ENCODE measurements around the gene ABI2.
"Not testable (repeated sequence)": the region's sequence is repeated elsewhere in the genome, so short reads cannot be mapped to it uniquely, and the experiment has no call there.

Gene ABI2

DNA sequence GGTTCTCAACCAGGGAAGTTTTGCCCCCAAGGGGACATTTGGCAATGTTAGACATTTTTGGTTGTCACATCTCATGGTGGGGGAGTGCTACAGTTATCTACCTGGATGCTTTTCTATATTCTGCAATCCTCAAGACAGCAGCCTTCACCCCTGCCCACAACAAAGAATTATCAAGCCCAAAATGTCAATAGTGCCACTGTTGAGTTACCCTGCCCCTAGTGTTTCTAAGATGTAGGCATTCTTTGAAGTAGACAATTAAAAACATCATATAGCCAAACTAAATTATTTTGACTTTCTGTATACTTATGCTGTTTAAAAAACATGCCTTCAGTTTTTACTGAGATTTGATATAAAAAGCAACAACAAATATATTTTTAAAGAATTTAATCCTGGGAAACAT lies 48.0 kb downstream of the ABI2 start:
- no peak for DNase-seq (ENCODE audit: low read depth)
- peak; percentile 5 for TF ChIP-seq CTCF (conservative IDR thresholded peaks at IDR 0.05; ENCODE audit: control insufficient read depth, insufficient read depth, low read depth, low read length)
- no peak overlapping the region for H3K4me3 ChIP-seq (ENCODE audit: control insufficient read depth, low read depth, low read length)

GRCh38 chr2:203379156-203379555 lies 51.0 kb downstream of the ABI2 start:
- H3K4me3 ChIP-seq (ENCODE audit: control insufficient read depth, low read depth, low read length) = no peak overlapping the region
- DNase-seq (ENCODE audit: low read depth) = no peak
- no peak for TF ChIP-seq CTCF (conservative IDR thresholded peaks at IDR 0.05; ENCODE audit: control insufficient read depth, insufficient read depth, low read depth, low read length)

DNA sequence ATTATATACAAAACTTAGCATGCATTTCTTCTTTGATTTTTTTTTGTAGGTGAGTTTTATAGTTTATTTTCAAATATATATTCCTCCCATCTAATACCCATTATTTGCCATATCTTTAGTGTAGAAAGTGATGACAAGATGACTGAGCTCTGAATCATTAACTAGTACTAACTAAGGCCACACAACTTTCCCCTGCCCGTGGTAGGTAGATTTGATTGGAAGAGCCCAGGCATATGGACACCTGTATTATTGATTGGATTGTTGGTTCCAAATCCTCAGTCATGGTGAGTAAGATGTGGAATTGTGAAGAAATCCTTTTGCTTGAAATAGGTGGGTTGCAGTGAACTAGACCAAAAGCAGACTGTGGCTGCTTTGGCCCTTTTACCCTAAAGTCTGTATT lies 54.8 kb downstream of the ABI2 start:
- TF ChIP-seq CTCF (conservative IDR thresholded peaks at IDR 0.05; ENCODE audit: control insufficient read depth, insufficient read depth, low read depth, low read length) = no peak
- no peak for DNase-seq (ENCODE audit: low read depth)

DNA sequence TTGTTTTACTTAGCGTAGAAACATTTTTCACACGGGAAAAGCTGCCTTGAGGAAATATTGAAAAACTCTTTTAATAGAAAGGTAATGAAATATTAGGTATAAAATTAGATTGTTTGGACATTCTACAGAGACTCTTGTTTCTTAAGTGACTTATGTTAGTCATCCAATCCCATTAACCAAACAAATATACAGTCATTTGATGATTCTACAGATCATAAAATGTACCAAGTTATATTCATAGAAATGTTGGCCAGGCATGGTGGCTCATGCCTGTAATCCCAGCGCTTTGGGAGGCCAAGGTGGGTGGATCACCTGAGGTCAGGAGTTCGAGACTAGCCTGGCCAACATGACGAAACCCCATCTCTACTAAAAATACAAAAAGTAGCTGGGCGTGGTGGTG lies 60.0 kb downstream of the ABI2 start:
- not testable (repeated sequence) for H3K4me3 ChIP-seq (ENCODE audit: control insufficient read depth, low read depth, low read length); DNase-seq (ENCODE audit: low read depth)

More for the DNA sequence above, 54.8 kb downstream of the ABI2 start:
- no peak overlapping the region for H3K4me3 ChIP-seq (ENCODE audit: control insufficient read depth, low read depth, low read length)

DNA sequence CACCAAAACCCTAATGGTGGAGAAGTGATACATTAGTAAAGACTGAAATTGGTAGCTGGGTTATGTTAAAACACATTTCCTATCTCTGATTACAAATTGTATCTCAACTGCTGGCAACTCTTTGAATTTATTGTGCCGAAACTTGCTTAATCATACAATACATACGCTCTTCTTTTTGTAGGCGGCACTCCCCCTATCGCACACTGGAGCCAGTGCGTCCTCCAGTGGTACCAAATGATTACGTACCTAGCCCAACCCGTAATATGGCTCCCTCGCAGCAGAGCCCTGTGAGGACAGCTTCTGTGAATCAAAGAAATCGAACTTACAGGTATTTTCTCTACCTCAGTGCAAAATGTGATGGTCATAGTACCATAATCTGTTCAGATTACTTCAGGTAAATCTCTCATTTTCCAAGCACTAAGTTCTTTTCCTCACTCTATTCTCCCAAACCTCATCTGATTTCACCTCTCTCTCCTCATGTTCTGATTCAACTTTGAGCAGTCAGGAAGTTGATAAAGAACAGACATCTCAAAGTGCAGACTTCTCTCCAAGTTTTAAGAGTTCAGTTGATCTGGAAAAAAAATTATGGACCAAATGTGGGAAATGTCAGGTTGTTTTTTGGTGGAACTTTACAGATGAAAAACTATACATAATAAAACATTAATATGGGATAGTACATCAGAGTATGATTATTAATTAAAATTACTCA lies 66.5 kb downstream of the ABI2 start:
- TF ChIP-seq CTCF (conservative IDR thresholded peaks at IDR 0.05; ENCODE audit: control insufficient read depth, insufficient read depth, low read depth, low read length) = peak; percentile 7

DNA sequence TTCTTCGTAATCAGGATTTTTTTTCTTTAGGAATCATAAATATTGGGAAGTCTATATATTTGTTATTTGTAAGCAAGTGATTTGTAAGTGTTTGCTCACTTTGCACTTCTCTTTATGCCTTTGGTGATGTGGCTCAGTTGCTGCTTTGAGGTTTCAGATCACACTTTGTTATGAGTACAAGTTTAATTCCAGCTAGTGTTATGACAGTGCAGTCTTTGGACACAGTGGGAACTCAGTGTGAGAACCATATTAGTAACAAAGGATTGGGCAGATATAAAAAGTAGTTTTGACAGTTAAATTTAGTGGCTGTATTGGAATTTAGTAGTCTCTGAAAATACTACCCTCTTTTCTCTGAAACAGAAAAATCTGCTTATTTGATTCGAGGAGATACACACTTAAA lies 67.7 kb downstream of the ABI2 start:
- no peak for TF ChIP-seq CTCF (conservative IDR thresholded peaks at IDR 0.05; ENCODE audit: control insufficient read depth, insufficient read depth, low read depth, low read length)
- no peak for DNase-seq (ENCODE audit: low read depth)

More for the DNA sequence above, 66.5 kb downstream of the ABI2 start:
- DNase-seq (ENCODE audit: low read depth) = no peak
- H3K4me3 ChIP-seq (ENCODE audit: control insufficient read depth, low read depth, low read length) = no peak overlapping the region

GRCh38 chr2:203396667-203397066 lies 68.5 kb downstream of the ABI2 start:
- no peak for DNase-seq (ENCODE audit: low read depth)
- peak; percentile 31 for TF ChIP-seq CTCF (conservative IDR thresholded peaks at IDR 0.05; ENCODE audit: control insufficient read depth, insufficient read depth, low read depth, low read length)

More for the DNA sequence above, 67.7 kb downstream of the ABI2 start:
- H3K4me3 ChIP-seq (ENCODE audit: control insufficient read depth, low read depth, low read length) = no peak overlapping the region

More at GRCh38 chr2:203396667-203397066, 68.5 kb downstream of the ABI2 start:
- H3K4me3 ChIP-seq (ENCODE audit: control insufficient read depth, low read depth, low read length) = no peak overlapping the region

Measured in fibroblast of mammary gland (primary cell).